AG04449 (cell line): ENCODE results near the gene DIAPH1.
A peak's percentile ranks its signal among the peaks of the same experiment; 100 is the strongest.

Experiments
- CTCF ChIA-PET: fragments of 350-600 bp; formaldehyde crosslinking; extraction: SDS; loops from one replicate; lab custom pipeline; 2021; ENCODE audit warnings: antibody characterized with exemption; lab: Yijun Ruan, JAX
- POLR2A ChIA-PET: fragments of 400-600, 350-600 bp; formaldehyde crosslinking; extraction: SDS; loops from one replicate; lab custom pipeline; 2020; ENCODE audit warnings: antibody characterized with exemption, inconsistent platforms; lab: Yijun Ruan, JAX
- DNase-seq: peaks from one replicate; pipeline ENCODE4 v3.0.0-alpha.2; 2010; ENCODE audit warnings: low read depth, low spot score
- H3K4me3 ChIP-seq: 2 replicates; pipeline ENCODE4 v1.5.1; 2011; ENCODE audit warnings: low read depth, mild to moderate bottlenecking, control low read depth, low read length
- TF ChIP-seq, protein P1 (sequence below): IDR thresholded peaks from one replicate; pipeline ENCODE4 v1.5.1; 2011; ENCODE audit warnings: mild to moderate bottlenecking, moderate library complexity, low read length, control low read depth, inconsistent platforms; ENCODE audit not compliant: insufficient read depth; ENCODE audit errors: missing control alignments

Gene DIAPH1

GRCh38 chr5:141623611-141624010 lies 4.8 kb upstream of the DIAPH1 start:
- no peak for DNase-seq
- POLR2A ChIA-PET = no interaction called here
- CTCF ChIA-PET = interaction anchor here (0.7 to 16.3 kb wide), 5 partner anchors 9 to 346 kb away, joined by 3 to 413 read pairs (median 4); partner anchors contain the start of genes HDAC3 and RELL2
- TF ChIP-seq, protein P1, sequence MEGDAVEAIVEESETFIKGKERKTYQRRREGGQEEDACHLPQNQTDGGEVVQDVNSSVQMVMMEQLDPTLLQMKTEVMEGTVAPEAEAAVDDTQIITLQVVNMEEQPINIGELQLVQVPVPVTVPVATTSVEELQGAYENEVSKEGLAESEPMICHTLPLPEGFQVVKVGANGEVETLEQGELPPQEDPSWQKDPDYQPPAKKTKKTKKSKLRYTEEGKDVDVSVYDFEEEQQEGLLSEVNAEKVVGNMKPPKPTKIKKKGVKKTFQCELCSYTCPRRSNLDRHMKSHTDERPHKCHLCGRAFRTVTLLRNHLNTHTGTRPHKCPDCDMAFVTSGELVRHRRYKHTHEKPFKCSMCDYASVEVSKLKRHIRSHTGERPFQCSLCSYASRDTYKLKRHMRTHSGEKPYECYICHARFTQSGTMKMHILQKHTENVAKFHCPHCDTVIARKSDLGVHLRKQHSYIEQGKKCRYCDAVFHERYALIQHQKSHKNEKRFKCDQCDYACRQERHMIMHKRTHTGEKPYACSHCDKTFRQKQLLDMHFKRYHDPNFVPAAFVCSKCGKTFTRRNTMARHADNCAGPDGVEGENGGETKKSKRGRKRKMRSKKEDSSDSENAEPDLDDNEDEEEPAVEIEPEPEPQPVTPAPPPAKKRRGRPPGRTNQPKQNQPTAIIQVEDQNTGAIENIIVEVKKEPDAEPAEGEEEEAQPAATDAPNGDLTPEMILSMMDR = no peak
- H3K4me3 ChIP-seq = no peak overlapping the region

DNA sequence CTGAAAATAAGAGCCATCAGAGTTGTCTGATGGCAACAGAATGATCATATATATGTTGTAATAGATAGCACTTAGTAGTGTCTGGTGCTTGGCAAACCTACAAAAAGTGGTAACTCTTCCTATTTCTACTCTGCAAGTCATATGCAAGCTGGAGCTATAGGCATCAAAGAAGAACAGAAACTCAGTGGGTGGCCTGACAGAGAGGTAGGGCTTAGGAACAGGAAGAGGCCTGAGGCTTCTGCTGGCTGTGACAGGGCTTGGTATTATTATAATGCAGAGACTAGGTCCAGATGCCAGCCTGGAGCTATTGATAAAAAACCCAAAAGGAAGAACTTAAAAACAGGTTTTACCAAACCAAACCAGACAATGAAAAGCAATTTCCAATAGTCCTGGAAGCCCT lies 4.4 kb upstream of the DIAPH1 start:
- no peak overlapping the region for H3K4me3 ChIP-seq
- ChIA-PET POLR2A (no interaction called here), CTCF (interaction anchor here (0.7 to 16.3 kb wide), 5 partner anchors 9 to 346 kb away, joined by 3 to 413 read pairs (median 4); partner anchors contain the start of genes HDAC3 and RELL2)
- no peak for DNase-seq
- TF ChIP-seq, protein P1 = no peak

DNA sequence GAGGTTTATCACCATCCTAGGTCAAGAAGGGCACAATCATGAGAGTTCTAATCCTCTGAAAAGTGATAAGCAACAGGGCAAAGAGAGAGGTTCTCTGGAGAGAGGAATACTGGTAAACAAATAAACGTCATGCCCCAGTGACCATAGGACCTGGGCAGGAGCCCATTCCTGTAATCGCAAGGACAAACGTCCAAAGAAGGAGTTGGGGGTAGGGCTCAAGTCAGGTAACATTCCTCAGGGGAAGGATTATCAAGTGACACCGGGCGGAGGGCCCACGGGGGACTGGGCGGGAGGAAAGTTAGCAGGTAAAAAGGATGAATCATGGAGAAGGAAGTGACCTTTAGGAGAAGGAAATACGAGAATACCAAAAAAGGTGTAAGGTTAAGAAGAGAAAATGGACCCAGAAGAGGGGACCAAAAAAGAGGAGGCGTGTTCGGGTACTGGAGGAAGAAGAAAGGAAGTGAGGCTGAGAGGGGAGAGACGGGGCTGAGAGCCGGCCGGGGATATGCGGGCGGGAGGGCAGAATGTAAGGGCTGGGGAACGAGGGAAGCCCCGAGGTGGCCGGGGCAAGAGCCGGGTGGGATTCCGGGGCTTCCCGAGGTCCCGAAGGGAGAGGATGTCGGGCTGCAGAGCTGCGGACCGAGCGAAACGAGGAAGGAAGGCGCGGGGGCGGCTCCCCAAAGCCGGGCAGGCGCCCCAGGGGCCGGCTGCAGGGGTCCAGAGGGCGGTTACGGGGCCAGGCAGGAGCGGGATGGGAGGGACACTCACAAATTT lies 583 bp downstream of the DIAPH1 start:
- no peak for DNase-seq
- CTCF ChIA-PET = interaction anchor here (0.6 to 16.3 kb wide), 27 partner anchors 7 to 298 kb away, joined by 3 to 413 read pairs (median 6); partner anchors contain the start of genes FCHSD1, HDAC3 and RELL2
- peak overlapping the region; percentile 74 for H3K4me3 ChIP-seq
- POLR2A ChIA-PET = interaction anchor here (0.6 to 3.0 kb wide), 4 partner anchors 14 to 55 kb away, joined by 3 to 15 read pairs (median 8); partner anchors contain the start of genes HDAC3 and RELL2
- TF ChIP-seq, protein P1 = no peak

GRCh38 chr5:141617682-141618029 lies 1.1 kb downstream of the DIAPH1 start:
- ChIA-PET POLR2A (no interaction called here), CTCF (interaction anchor here (1.0 to 16.3 kb wide), 5 partner anchors 8 to 37 kb away, joined by 3 to 413 read pairs (median 259); partner anchors contain the start of genes HDAC3 and RELL2)
- no peak for DNase-seq
- H3K4me3 ChIP-seq = peak overlapping the region; percentile 74
- TF ChIP-seq, protein P1 = no peak

- TF ChIP-seq, protein P1 = no peak
- peak overlapping the region; percentile 74; the same call in 1 of the 2 replicates for H3K4me3 ChIP-seq
- no peak for DNase-seq
- POLR2A ChIA-PET = no interaction called here
- CTCF ChIA-PET = interaction anchor here (0.9 to 16.3 kb wide), 6 partner anchors 8 to 37 kb away, joined by 3 to 413 read pairs (median 131); partner anchors contain the start of genes HDAC3 and RELL2
Measured at GRCh38 chr5:141617128-141617527, 1.7 kb downstream of the DIAPH1 start.
